ENCODE data around the gene CES5A. TPM values are rescaled to one million over a fixed set of nuclear protein-coding genes. Genes with fewer than 3 reads are reported as not detected.
A peak's percentile ranks its signal among the peaks of the same experiment; 100 is the strongest.
"Not testable (repeated sequence)": the region's sequence is repeated elsewhere in the genome, so short reads cannot be mapped to it uniquely, and the experiment has no call there.

The CES5A gene
- total RNA-seq, 1 donor from 2014 or later: 0.35 TPM

- no peak for DNase-seq
- ATAC-seq (ENCODE audit: poor library complexity): no peak
- intact Hi-C loops (cut with DNase I): no loop called here
Measured at GRCh38 chr16:55834049-55834448, 41.1 kb downstream of the CES5A start.

GRCh38 chr16:55832773-55833691 lies 42.1 kb downstream of the CES5A start, which contains the start of gene CES1:
CES1 (minus strand) TSS chr16:55833096; CDS start chr16:55833055, 41 bp downstream.
- ATAC-seq (ENCODE audit: poor library complexity): peak; percentile 90
- intact Hi-C loops (cut with DNase I): no loop called here
- peak; percentile 94 for DNase-seq

- intact Hi-C loops (cut with DNase I): no loop called here
- ATAC-seq (ENCODE audit: poor library complexity) (no peak), DNase-seq (no peak)
Measured at GRCh38 chr16:55832425-55832772, 42.8 kb downstream of the CES5A start.

GRCh38 chr16:55830658-55831294 lies 44.4 kb downstream of the CES5A start:
- ATAC-seq (ENCODE audit: poor library complexity): no peak
- intact Hi-C loops (cut with DNase I): no loop called here
- DNase-seq: no peak

GRCh38 chr16:55829232-55829631 lies 45.9 kb downstream of the CES5A start:
- ATAC-seq (ENCODE audit: poor library complexity); DNase-seq; intact Hi-C loops (cut with DNase I): not testable (repeated sequence)

- ATAC-seq (ENCODE audit: poor library complexity): no peak
- DNase-seq: no peak
- intact Hi-C loops (cut with DNase I): no loop called here
Measured at GRCh38 chr16:55828680-55829079, 46.5 kb downstream of the CES5A start.

- intact Hi-C loops (cut with DNase I): no loop called here
- DNase-seq (no peak), ATAC-seq (ENCODE audit: poor library complexity) (no peak)
Measured at GRCh38 chr16:55825115-55825728, 50.0 kb downstream of the CES5A start.

- intact Hi-C loops (cut with DNase I): no loop called here
- no peak for DNase-seq
- ATAC-seq (ENCODE audit: poor library complexity): no peak
Measured at GRCh38 chr16:55824473-55825000, 50.6 kb downstream of the CES5A start.

GRCh38 chr16:55822280-55822810 lies 52.8 kb downstream of the CES5A start:
- intact Hi-C loops (cut with DNase I): no loop called here
- no peak for DNase-seq
- no peak for ATAC-seq (ENCODE audit: poor library complexity)

GRCh38 chr16:55821210-55821609 lies 54.0 kb downstream of the CES5A start:
- DNase-seq (no peak), ATAC-seq (ENCODE audit: poor library complexity) (no peak)
- intact Hi-C loops (cut with DNase I): no loop called here

GRCh38 chr16:55820615-55821014 lies 54.6 kb downstream of the CES5A start:
- DNase-seq (no peak), ATAC-seq (ENCODE audit: poor library complexity) (no peak)
- intact Hi-C loops (cut with DNase I): no loop called here

GRCh38 chr16:55817236-55817912 lies 57.8 kb downstream of the CES5A start:
- intact Hi-C loops (cut with DNase I): no loop called here
- ATAC-seq (ENCODE audit: poor library complexity): no peak
- DNase-seq: no peak

GRCh38 chr16:55816222-55816621 lies 59.0 kb downstream of the CES5A start:
- not testable (repeated sequence) for DNase-seq
- peak; percentile 67 for ATAC-seq (ENCODE audit: poor library complexity)

GRCh38 chr16:55815320-55815719 lies 59.9 kb downstream of the CES5A start:
- ATAC-seq (ENCODE audit: poor library complexity): no peak

More at GRCh38 chr16:55816222-55816621, 59.0 kb downstream of the CES5A start:
- intact Hi-C loops (cut with DNase I): not testable (repeated sequence)

GRCh38 chr16:55814174-55814573 lies 61.0 kb downstream of the CES5A start:
- intact Hi-C loops (cut with DNase I); ATAC-seq (ENCODE audit: poor library complexity); DNase-seq: not testable (repeated sequence)

More at GRCh38 chr16:55815320-55815719, 59.9 kb downstream of the CES5A start:
- DNase-seq: no peak
- intact Hi-C loops (cut with DNase I): no loop called here

- intact Hi-C loops (cut with DNase I); ATAC-seq (ENCODE audit: poor library complexity); DNase-seq: not testable (repeated sequence)
Measured at GRCh38 chr16:55813730-55814129, 61.4 kb downstream of the CES5A start.

GRCh38 chr16:55812951-55813350 lies 62.2 kb downstream of the CES5A start:
- ATAC-seq (ENCODE audit: poor library complexity): no peak
- intact Hi-C loops (cut with DNase I): no loop called here
- DNase-seq: no peak

GRCh38 chr16:55811811-55812210 lies 63.4 kb downstream of the CES5A start:
- ATAC-seq (ENCODE audit: poor library complexity) (no peak), DNase-seq (no peak)
- intact Hi-C loops (cut with DNase I): no loop called here

Data from Right ventricle myocardium superior (tissue), 1 donor.